Neural crest cell (in vitro differentiated cells): ENCODE measurements around the gene DNAJA3. TPM values are rescaled to one million over a fixed set of nuclear protein-coding genes. Genes with fewer than 3 reads are reported as not detected.

Experiments used
- DNase-seq: peaks from one replicate; pipeline ENCODE4 v3.0.0; 2021; ENCODE audit warnings: low read depth, mixed read lengths, low spot score
- H3K27ac Mint-ChIP-seq: one replicate; pipeline ENCODE4 v1.8.0; 2021; ENCODE audit warnings: mild to moderate bottlenecking, mixed read lengths; ENCODE audit not compliant: unreplicated experiment
- H3K27me3 Mint-ChIP-seq: 2 replicates; pipeline ENCODE4 v1.8.0; 2021; ENCODE audit warnings: low read depth, mild to moderate bottlenecking, mixed read lengths
- H3K36me3 Mint-ChIP-seq: 2 replicates; pipeline ENCODE4 v1.8.0; 2021; ENCODE audit warnings: low read depth, mild to moderate bottlenecking, mixed read lengths
- H3K4me1 Mint-ChIP-seq: 2 replicates; pipeline ENCODE4 v1.8.0; 2021; ENCODE audit warnings: mixed read lengths
- H3K4me3 Mint-ChIP-seq: one replicate; pipeline ENCODE4 v1.8.0; 2021; ENCODE audit warnings: mild to moderate bottlenecking, mixed read lengths
- H3K9me3 Mint-ChIP-seq: 2 replicates; pipeline ENCODE4 v1.8.0; 2021; ENCODE audit warnings: mixed read lengths
- CTCF ChIP-seq: fragments of 200-600 bp; sonication (generic); conservative IDR thresholded peaks from 2 replicates; pipeline ENCODE4 v1.5.0; 2021; ENCODE audit warnings: antibody characterized with exemption, mild to moderate bottlenecking
- long read RNA-seq: library from polyadenylated mRNA; unstranded; transcript quantifications from one replicate; pipeline ENCODE4 v2.0.0, GENCODE V29; 2020
- total RNA-seq: library from RNA; stranded (reverse); gene quantifications from 2 replicates; pipeline ENCODE4 v1.2.1, GENCODE V29; 2021

Gene DNAJA3
- total RNA-seq = 45.1 and 55.2 TPM in 2 replicates
- long read RNA-seq, transcript DNAJA3-202 (11 exons, 2,591 nt) = major isoform, 97 of 138 reads
- long read RNA-seq, transcript DNAJA3-201 (12 exons, 2,763 nt) = minor isoform, 32 of 138 reads
- long read RNA-seq, partial matches to known transcripts = 5 of 138 reads
- long read RNA-seq, other reads (novel, unspliced or antisense) = 4 of 138 reads

GRCh38 chr16:4425378-4426020, at the start of gene DNAJA3:
TSS of gene DNAJA3 (plus strand) at chr16:4425868. CDS start at chr16:4425882, 14 bp downstream.
- TF ChIP-seq CTCF = no peak
- H3K27ac Mint-ChIP-seq = peak within 1 kb of the TSS; percentile 99
- H3K9me3 Mint-ChIP-seq = no peaks in the 10 kb centered on the region
- peak; percentile 81 for DNase-seq
- peaks cover 29% of the 10 kb centered on the region for H3K4me1 Mint-ChIP-seq
- peaks cover 3% of the 10 kb centered on the region for H3K36me3 Mint-ChIP-seq
- peak within 1 kb of the TSS; percentile 97 for H3K4me3 Mint-ChIP-seq
- no peaks in the 10 kb centered on the region for H3K27me3 Mint-ChIP-seq

GRCh38 chr16:4376126-4376892, 49.4 kb upstream of the DNAJA3 start:
- H3K4me3 Mint-ChIP-seq = no peak overlapping the region
- H3K9me3 Mint-ChIP-seq = no peaks in the 10 kb centered on the region
- H3K36me3 Mint-ChIP-seq = no peaks in the 10 kb centered on the region
- no peak overlapping the region for H3K27ac Mint-ChIP-seq
- H3K4me1 Mint-ChIP-seq = peaks cover 8% of the 10 kb centered on the region
- no peak for DNase-seq
- H3K27me3 Mint-ChIP-seq = peaks cover 11% of the 10 kb centered on the region
- no peak for TF ChIP-seq CTCF

GRCh38 chr16:4376893-4377572, 48.6 kb upstream of the DNAJA3 start:
- DNase-seq = no peak
- H3K27me3 Mint-ChIP-seq = peaks cover 10% of the 10 kb centered on the region
- no peaks in the 10 kb centered on the region for H3K9me3 Mint-ChIP-seq
- no peaks in the 10 kb centered on the region for H3K36me3 Mint-ChIP-seq
- TF ChIP-seq CTCF = no peak
- H3K4me1 Mint-ChIP-seq = peaks cover 8% of the 10 kb centered on the region
- H3K27ac Mint-ChIP-seq = no peak overlapping the region
- H3K4me3 Mint-ChIP-seq = no peak overlapping the region

- H3K27ac Mint-ChIP-seq = no peak overlapping the region
- peak; percentile 32 for TF ChIP-seq CTCF
- H3K27me3 Mint-ChIP-seq = peaks cover 7% of the 10 kb centered on the region
- no peaks in the 10 kb centered on the region for H3K36me3 Mint-ChIP-seq
- no peak overlapping the region for H3K4me3 Mint-ChIP-seq
- H3K4me1 Mint-ChIP-seq = peaks cover 8% of the 10 kb centered on the region
- no peaks in the 10 kb centered on the region for H3K9me3 Mint-ChIP-seq
- DNase-seq = no peak
Measured at GRCh38 chr16:4377573-4378154, 48.0 kb upstream of the DNAJA3 start.

GRCh38 chr16:4378161-4378666, 47.5 kb upstream of the DNAJA3 start:
- no peak for TF ChIP-seq CTCF
- Mint-ChIP-seq H3K27ac (no peak overlapping the region), H3K4me1 (peaks cover 8% of the 10 kb centered on the region), H3K4me3 (no peak overlapping the region), H3K27me3 (peaks cover 3% of the 10 kb centered on the region), H3K36me3 (no peaks in the 10 kb centered on the region), H3K9me3 (no peaks in the 10 kb centered on the region)
- no peak for DNase-seq
